ENCODE data around the gene TRABD2B.

The TRABD2B gene

GRCh38 chr1:47919113-47919833, 77.9 kb downstream of the TRABD2B start:
- Histone ChIP-seq H3K9ac (ENCODE audit: low read length in 2 of 2) (no peak overlapping the region), H3K27me3 (ENCODE audit: control insufficient read depth in 1 of 2, insufficient read depth in 2 of 2, low read length in 2 of 2) (peaks cover 0 to 5% of the 10 kb centered on the region in 2 donors), H3K27ac (ENCODE audit: low read length) (no peak overlapping the region), H3K4me3 (ENCODE audit: low read length in 2 of 2) (no peak overlapping the region), H3K9me3 (ENCODE audit: control insufficient read depth in 2 of 2, low read length in 2 of 2) (no peaks in the 10 kb centered on the region), H3K4me1 (ENCODE audit: control insufficient read depth, insufficient read depth, low read length) (peaks cover 2% of the 10 kb centered on the region), H3K36me3 (ENCODE audit: control insufficient read depth in 2 of 2, insufficient read depth in 2 of 2, low read length in 2 of 2) (no peaks in the 10 kb centered on the region)

- Histone ChIP-seq H3K9me3 (ENCODE audit: control insufficient read depth in 2 of 2, low read length in 2 of 2) (no peaks in the 10 kb centered on the region), H3K36me3 (ENCODE audit: control insufficient read depth in 2 of 2, insufficient read depth in 2 of 2, low read length in 2 of 2) (no peaks in the 10 kb centered on the region), H3K27me3 (ENCODE audit: control insufficient read depth in 1 of 2, insufficient read depth in 2 of 2, low read length in 2 of 2) (peaks cover 0 to 5% of the 10 kb centered on the region in 2 donors), H3K4me3 (ENCODE audit: low read length in 2 of 2) (no peak overlapping the region), H3K27ac (ENCODE audit: low read length) (no peak overlapping the region), H3K4me1 (ENCODE audit: control insufficient read depth, insufficient read depth, low read length) (peaks cover 2% of the 10 kb centered on the region), H3K9ac (ENCODE audit: low read length in 2 of 2) (no peak overlapping the region)
Observed at GRCh38 chr1:47918257-47918867, 78.8 kb downstream of the TRABD2B start.

DNA sequence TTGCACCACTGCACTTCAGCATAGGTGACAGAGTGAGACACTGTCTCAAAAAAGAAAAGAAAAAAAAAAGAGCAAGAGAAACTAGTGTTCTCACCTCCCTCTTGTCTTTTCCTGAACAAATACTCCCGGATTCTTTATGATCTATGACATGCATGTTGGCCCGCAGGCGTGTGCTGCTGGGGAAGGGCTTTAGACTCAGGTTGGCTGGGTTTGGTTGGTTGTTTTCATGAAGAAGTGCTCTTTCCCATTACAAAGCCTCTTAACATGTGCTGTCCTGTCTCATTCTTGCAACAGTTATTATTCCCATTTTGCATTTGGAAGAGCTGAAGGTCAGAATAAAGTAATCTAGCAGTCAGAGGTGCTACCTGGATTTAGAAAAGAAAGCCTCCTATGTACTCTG, 79.5 kb downstream of the TRABD2B start:
- Histone ChIP-seq H3K36me3 (ENCODE audit: control insufficient read depth in 2 of 2, insufficient read depth in 2 of 2, low read length in 2 of 2) (no peaks in the 10 kb centered on the region), H3K27ac (ENCODE audit: low read length) (no peak overlapping the region), H3K9ac (ENCODE audit: low read length in 2 of 2) (no peak overlapping the region), H3K4me1 (ENCODE audit: control insufficient read depth, insufficient read depth, low read length) (peaks cover 2% of the 10 kb centered on the region), H3K27me3 (ENCODE audit: control insufficient read depth in 1 of 2, insufficient read depth in 2 of 2, low read length in 2 of 2) (peaks cover 0 to 5% of the 10 kb centered on the region in 2 donors), H3K9me3 (ENCODE audit: control insufficient read depth in 2 of 2, low read length in 2 of 2) (no peaks in the 10 kb centered on the region), H3K4me3 (ENCODE audit: low read length in 2 of 2) (no peak overlapping the region)

GRCh38 chr1:47915677-47916353, 81.4 kb downstream of the TRABD2B start:
- Histone ChIP-seq H3K27ac (ENCODE audit: low read length) (no peak overlapping the region), H3K9me3 (ENCODE audit: control insufficient read depth in 2 of 2, low read length in 2 of 2) (no peaks in the 10 kb centered on the region), H3K36me3 (ENCODE audit: control insufficient read depth in 2 of 2, insufficient read depth in 2 of 2, low read length in 2 of 2) (no peaks in the 10 kb centered on the region), H3K4me3 (ENCODE audit: low read length in 2 of 2) (no peak overlapping the region), H3K27me3 (ENCODE audit: control insufficient read depth in 1 of 2, insufficient read depth in 2 of 2, low read length in 2 of 2) (peaks cover 0 to 5% of the 10 kb centered on the region in 2 donors), H3K9ac (ENCODE audit: low read length in 2 of 2) (no peak overlapping the region), H3K4me1 (ENCODE audit: control insufficient read depth, insufficient read depth, low read length) (peaks cover 2% of the 10 kb centered on the region)

DNA sequence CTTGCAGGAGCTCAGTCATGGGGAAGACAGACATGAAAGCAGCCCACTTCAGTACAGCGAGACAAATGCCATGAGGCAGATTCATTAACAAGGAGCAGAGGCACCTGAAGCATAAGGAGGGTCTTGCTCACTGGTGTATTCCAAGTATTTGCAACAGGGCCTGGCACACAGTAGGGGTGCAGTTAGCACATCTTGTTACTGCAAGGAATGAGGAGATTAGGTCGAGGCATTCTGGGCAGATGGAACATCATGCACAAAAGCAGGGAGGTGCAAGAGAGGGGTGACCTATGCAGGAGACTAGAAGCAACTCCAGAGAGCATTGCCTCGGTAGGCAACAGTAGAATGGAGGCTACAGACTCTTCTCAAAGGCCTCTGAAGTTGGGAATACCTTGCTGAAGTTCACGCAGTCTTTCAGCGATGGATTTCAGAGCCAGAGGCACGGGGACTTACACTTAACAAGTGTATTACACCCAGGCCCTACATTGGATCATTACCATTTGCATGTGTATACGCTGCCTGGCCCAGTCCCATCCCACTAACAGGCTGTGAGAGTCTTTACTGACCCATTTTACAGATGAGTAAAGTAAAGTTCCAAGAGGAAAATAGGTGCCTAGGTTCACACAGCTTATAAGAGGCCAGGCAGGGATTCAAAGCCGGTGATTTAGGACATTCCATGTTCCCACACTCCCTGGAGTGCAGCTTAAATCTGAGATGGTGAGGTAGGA, 82.1 kb downstream of the TRABD2B start:
- Histone ChIP-seq H3K27ac (ENCODE audit: low read length) (no peak overlapping the region), H3K9me3 (ENCODE audit: control insufficient read depth in 2 of 2, low read length in 2 of 2) (no peaks in the 10 kb centered on the region), H3K9ac (ENCODE audit: low read length in 2 of 2) (no peak overlapping the region), H3K4me3 (ENCODE audit: low read length in 2 of 2) (no peak overlapping the region), H3K36me3 (ENCODE audit: control insufficient read depth in 2 of 2, insufficient read depth in 2 of 2, low read length in 2 of 2) (no peaks in the 10 kb centered on the region), H3K27me3 (ENCODE audit: control insufficient read depth in 1 of 2, insufficient read depth in 2 of 2, low read length in 2 of 2) (peaks cover 0 to 5% of the 10 kb centered on the region in 2 donors), H3K4me1 (ENCODE audit: control insufficient read depth, insufficient read depth, low read length) (peaks cover 2% of the 10 kb centered on the region)

DNA sequence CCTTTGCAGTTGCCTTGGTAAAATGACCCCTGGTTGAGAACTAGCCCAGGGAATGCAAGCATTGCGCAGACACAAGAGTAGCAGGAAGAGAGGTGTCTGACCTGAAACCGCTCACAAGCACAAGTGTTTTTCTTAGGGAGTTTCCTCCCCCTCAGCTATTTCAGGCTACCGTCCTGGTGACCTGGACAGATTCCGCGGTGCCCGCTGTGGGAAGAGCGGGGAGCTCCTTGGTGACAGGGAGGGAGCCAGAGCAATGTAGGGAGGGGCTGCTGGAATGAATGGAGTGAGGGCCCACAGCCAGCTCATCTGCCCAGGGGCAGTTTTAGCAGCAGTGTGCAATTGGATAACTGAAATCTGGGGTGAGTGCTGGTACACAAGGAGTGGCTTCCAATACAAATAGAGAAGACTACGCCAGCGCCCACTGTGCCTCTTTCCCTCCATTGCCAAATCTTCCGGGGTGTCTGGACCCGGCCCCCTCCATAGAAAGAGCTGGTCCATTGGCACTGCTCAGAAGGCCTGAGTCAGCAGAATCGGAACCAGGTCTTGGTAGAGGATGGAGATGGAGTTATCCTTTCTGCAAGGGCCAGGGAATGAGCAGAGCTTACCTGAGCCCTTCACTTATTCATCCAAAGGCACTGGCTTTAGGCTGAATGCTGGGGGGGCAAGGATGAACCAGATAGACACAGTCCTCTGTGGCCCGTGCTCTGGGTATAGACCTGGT, 82.8 kb downstream of the TRABD2B start:
- Histone ChIP-seq H3K9me3 (ENCODE audit: control insufficient read depth in 2 of 2, low read length in 2 of 2) (no peaks in the 10 kb centered on the region), H3K27me3 (ENCODE audit: control insufficient read depth in 1 of 2, insufficient read depth in 2 of 2, low read length in 2 of 2) (peaks cover 0 to 5% of the 10 kb centered on the region in 2 donors), H3K27ac (ENCODE audit: low read length) (no peak overlapping the region), H3K36me3 (ENCODE audit: control insufficient read depth in 2 of 2, insufficient read depth in 2 of 2, low read length in 2 of 2) (no peaks in the 10 kb centered on the region), H3K9ac (ENCODE audit: low read length in 2 of 2) (no peak overlapping the region), H3K4me3 (ENCODE audit: low read length in 2 of 2) (no peak overlapping the region), H3K4me1 (ENCODE audit: control insufficient read depth, insufficient read depth, low read length) (peaks cover 2% of the 10 kb centered on the region)

GRCh38 chr1:47913225-47913823, 83.9 kb downstream of the TRABD2B start:
- no peaks in the 10 kb centered on the region for H3K36me3 ChIP-seq (ENCODE audit: control insufficient read depth in 2 of 2, insufficient read depth in 2 of 2, low read length in 2 of 2)
- H3K9ac ChIP-seq (ENCODE audit: low read length in 2 of 2) = no peak overlapping the region
- H3K9me3 ChIP-seq (ENCODE audit: control insufficient read depth in 2 of 2, low read length in 2 of 2) = no peaks in the 10 kb centered on the region
- no peak overlapping the region for H3K27ac ChIP-seq (ENCODE audit: low read length)
- H3K27me3 ChIP-seq (ENCODE audit: control insufficient read depth in 1 of 2, insufficient read depth in 2 of 2, low read length in 2 of 2) = peaks cover 0 to 5% of the 10 kb centered on the region in 2 donors
- no peak overlapping the region for H3K4me3 ChIP-seq (ENCODE audit: low read length in 2 of 2)
- H3K4me1 ChIP-seq (ENCODE audit: control insufficient read depth, insufficient read depth, low read length) = no peaks in the 10 kb centered on the region

- no peaks in the 10 kb centered on the region for H3K9me3 ChIP-seq (ENCODE audit: control insufficient read depth in 2 of 2, low read length in 2 of 2)
Observed at GRCh38 chr1:47912756-47913155, 84.4 kb downstream of the TRABD2B start.

DNA sequence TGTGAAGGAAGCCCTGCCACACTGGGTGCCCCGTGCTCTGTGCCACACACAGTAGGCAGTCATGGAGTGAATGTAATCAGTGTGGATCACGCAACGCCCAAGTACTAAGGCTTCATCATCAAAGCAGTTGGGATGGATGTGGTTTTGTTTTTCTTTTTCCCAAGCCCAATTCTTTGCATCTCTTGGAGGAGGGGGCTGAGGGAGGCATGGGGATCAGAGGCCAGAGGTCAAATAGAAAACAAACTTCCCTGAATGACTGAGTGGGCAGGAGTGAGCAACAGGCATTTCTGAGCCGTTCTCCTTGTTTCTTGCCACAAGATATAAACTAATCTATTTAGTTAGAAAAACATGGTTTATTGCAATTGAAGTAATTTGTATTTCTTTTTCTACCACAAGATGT, 85.3 kb downstream of the TRABD2B start:
- Histone ChIP-seq H3K36me3 (ENCODE audit: control insufficient read depth in 2 of 2, insufficient read depth in 2 of 2, low read length in 2 of 2) (no peaks in the 10 kb centered on the region), H3K27ac (ENCODE audit: low read length) (no peak overlapping the region), H3K4me1 (ENCODE audit: control insufficient read depth, insufficient read depth, low read length) (no peaks in the 10 kb centered on the region), H3K9me3 (ENCODE audit: control insufficient read depth in 2 of 2, low read length in 2 of 2) (no peaks in the 10 kb centered on the region), H3K4me3 (ENCODE audit: low read length in 2 of 2) (no peak overlapping the region), H3K27me3 (ENCODE audit: control insufficient read depth in 1 of 2, insufficient read depth in 2 of 2, low read length in 2 of 2) (peaks cover 0 to 5% of the 10 kb centered on the region in 2 donors), H3K9ac (ENCODE audit: low read length in 2 of 2) (no peak overlapping the region)

More at GRCh38 chr1:47912756-47913155, 84.4 kb downstream of the TRABD2B start:
- Histone ChIP-seq H3K27ac (ENCODE audit: low read length) (no peak overlapping the region), H3K4me1 (ENCODE audit: control insufficient read depth, insufficient read depth, low read length) (no peaks in the 10 kb centered on the region), H3K27me3 (ENCODE audit: control insufficient read depth in 1 of 2, insufficient read depth in 2 of 2, low read length in 2 of 2) (peaks cover 0 to 5% of the 10 kb centered on the region in 2 donors), H3K4me3 (ENCODE audit: low read length in 2 of 2) (no peak overlapping the region), H3K9ac (ENCODE audit: low read length in 2 of 2) (no peak overlapping the region), H3K36me3 (ENCODE audit: control insufficient read depth in 2 of 2, insufficient read depth in 2 of 2, low read length in 2 of 2) (no peaks in the 10 kb centered on the region)

- H3K27me3 ChIP-seq (ENCODE audit: control insufficient read depth in 1 of 2, insufficient read depth in 2 of 2, low read length in 2 of 2) = peaks cover 0 to 5% of the 10 kb centered on the region in 2 donors
- H3K4me1 ChIP-seq (ENCODE audit: control insufficient read depth, insufficient read depth, low read length) = no peaks in the 10 kb centered on the region
- H3K9me3 ChIP-seq (ENCODE audit: control insufficient read depth in 2 of 2, low read length in 2 of 2) = no peaks in the 10 kb centered on the region
- no peaks in the 10 kb centered on the region for H3K36me3 ChIP-seq (ENCODE audit: control insufficient read depth in 2 of 2, insufficient read depth in 2 of 2, low read length in 2 of 2)
- H3K27ac ChIP-seq (ENCODE audit: low read length) = no peak overlapping the region
- H3K9ac ChIP-seq (ENCODE audit: low read length in 2 of 2) = no peak overlapping the region
- no peak overlapping the region for H3K4me3 ChIP-seq (ENCODE audit: low read length in 2 of 2)
Observed at GRCh38 chr1:47911424-47911823, 85.8 kb downstream of the TRABD2B start.
